DOHH2 (cell line): Measurements from ENCODE around the gene NAT8L.

Experiments used
- CTCF ChIP-seq: fragments of 200-600 bp; sonication (generic); IDR thresholded peaks from one replicate; pipeline ENCODE4 v1.5.1; 2014; ENCODE audit warnings: antibody characterized with exemption, mild to moderate bottlenecking, low read depth, low read length; ENCODE audit not compliant: poor library complexity, severe bottlenecking
- EZH2phosphoT487 ChIP-seq: fragments of 200-600 bp; sonication (generic); IDR thresholded peaks from 2 replicates; pipeline ENCODE4 v1.6.1; 2017; ENCODE audit warnings: borderline replicate concordance, mild to moderate bottlenecking, antibody characterized with exemption, low read length, moderate library complexity, mixed read lengths

GRCh38 chr4:2057382-2058065 is 1.6 kb upstream of the NAT8L start:
- TF ChIP-seq CTCF (no peak), EZH2phosphoT487 (no peak)
